Measurements from ENCODE around the gene ST8SIA5. TPM values are rescaled to one million over a fixed set of nuclear protein-coding genes. Genes with fewer than 3 reads are reported as not detected.
A peak's percentile ranks its signal among the peaks of the same experiment; 100 is the strongest.

Gene ST8SIA5
- total and polyA plus RNA-seq, 4 donors = 0.06 to 0.09 (median 0.08) TPM

DNA sequence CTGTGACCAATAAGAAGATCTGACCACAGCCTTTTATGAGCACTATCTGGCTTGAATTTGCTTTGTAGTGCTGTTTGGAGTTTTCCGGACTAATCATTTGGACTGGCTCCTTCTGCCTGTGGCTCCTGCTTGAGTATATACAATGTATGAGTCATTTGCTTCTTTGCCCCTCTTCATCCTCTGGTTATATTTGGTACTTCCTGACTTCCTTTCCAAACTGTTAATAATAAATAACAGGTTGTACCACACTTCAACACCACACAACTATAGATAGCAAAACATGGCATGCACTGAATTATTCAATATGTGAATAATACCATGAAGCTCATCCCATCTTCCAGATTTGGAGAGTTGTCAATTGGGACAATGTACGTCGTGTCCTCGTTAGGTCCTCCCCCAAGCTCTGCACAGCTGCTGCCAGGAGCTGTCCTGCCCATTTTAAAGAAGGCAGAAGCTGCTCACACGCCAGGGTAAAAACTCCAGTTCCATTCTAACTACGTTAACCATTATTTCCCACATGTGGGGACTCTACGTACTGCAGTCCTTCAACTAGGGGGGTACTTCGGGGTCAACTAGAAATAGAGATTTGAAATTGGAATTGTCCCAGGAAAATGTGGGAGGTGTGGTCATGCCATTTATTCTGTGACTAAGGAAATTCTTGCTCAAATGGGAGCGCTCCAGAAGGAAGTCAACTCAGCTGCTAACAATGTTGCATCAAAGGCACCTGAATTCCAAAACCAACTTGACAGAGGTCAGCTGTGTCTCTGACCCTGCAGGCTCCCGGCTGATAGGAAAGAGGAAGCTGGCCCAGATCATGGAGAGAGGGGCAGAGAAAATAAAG is 38.1 kb downstream of the ST8SIA5 start:
- Histone ChIP-seq H3K4me1 (ENCODE audit: control insufficient read depth in 5 of 5, insufficient read depth in 5 of 5, low read length in 5 of 5) (peaks cover 0 to 3% (median 0%) of the 10 kb centered on the region in 5 donors), H3K9me3 (ENCODE audit: control insufficient read depth in 4 of 4, insufficient read depth in 3 of 4, low read length in 3 of 4) (peaks cover 0 to 2% (median 0%) of the 10 kb centered on the region in 4 donors), H3K27me3 (ENCODE audit: control insufficient read depth in 3 of 3, insufficient read depth in 3 of 3, low read length in 2 of 3) (peaks cover 0 to 2% (median 0%) of the 10 kb centered on the region in 3 donors), H3K9ac (ENCODE audit: insufficient read depth in 1 of 2, low read length in 2 of 2) (no peak overlapping the region), H3K4me3 (no peak overlapping the region), H3K36me3 (ENCODE audit: control insufficient read depth in 4 of 4, insufficient read depth in 4 of 4, low read length in 4 of 4) (no peaks in the 10 kb centered on the region), H3K27ac (ENCODE audit: low read depth in 1 of 2, low read length in 1 of 2) (no peak overlapping the region)
- ATAC-seq (ENCODE audit: insufficient read depth, low FRiP score) (peak; percentile 22), DNase-seq (peak in 2 of 3 donors; percentile 18 to 44)
- TF ChIP-seq, protein P1, sequence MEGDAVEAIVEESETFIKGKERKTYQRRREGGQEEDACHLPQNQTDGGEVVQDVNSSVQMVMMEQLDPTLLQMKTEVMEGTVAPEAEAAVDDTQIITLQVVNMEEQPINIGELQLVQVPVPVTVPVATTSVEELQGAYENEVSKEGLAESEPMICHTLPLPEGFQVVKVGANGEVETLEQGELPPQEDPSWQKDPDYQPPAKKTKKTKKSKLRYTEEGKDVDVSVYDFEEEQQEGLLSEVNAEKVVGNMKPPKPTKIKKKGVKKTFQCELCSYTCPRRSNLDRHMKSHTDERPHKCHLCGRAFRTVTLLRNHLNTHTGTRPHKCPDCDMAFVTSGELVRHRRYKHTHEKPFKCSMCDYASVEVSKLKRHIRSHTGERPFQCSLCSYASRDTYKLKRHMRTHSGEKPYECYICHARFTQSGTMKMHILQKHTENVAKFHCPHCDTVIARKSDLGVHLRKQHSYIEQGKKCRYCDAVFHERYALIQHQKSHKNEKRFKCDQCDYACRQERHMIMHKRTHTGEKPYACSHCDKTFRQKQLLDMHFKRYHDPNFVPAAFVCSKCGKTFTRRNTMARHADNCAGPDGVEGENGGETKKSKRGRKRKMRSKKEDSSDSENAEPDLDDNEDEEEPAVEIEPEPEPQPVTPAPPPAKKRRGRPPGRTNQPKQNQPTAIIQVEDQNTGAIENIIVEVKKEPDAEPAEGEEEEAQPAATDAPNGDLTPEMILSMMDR (IDR thresholded peaks at IDR 0.05; ENCODE audit: control extremely low read depth, extremely low read depth) = no peak
- WGBS, 2 donors = 22 to 32% methylated on average over 10 of the region's 10 CpGs

DNA sequence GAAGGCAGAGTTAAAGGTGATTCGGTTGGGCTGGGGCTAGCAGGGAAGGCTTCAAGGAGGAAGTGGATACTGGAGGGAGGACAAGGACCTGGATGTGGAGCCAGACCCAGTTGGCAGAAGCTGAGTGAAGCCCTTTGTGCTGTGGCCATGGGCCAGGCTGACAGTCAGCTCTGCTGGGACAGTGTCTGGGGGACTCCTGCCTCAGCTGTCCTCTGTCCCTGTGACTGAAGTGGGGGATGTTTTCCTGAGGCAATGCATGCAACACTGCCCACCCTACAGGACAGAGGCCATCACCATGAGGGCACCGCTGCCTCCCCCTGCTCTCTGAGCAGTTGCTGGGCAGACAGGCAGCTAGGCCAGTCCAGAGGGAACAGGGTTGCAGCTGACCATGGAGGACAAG is 40.0 kb downstream of the ST8SIA5 start:
- no peak overlapping the region for H3K27ac ChIP-seq (ENCODE audit: low read depth in 1 of 2, low read length in 1 of 2)
- DNase-seq (no peak), ATAC-seq (ENCODE audit: insufficient read depth, low FRiP score) (no peak)
- H3K9ac ChIP-seq (ENCODE audit: insufficient read depth in 1 of 2, low read length in 2 of 2) = no peak overlapping the region
- 86 to 87% methylated on average over 2 of the region's 2 CpGs for WGBS, 2 donors
- peaks cover 0 to 2% (median 0%) of the 10 kb centered on the region in 4 donors for H3K9me3 ChIP-seq (ENCODE audit: control insufficient read depth in 4 of 4, insufficient read depth in 3 of 4, low read length in 3 of 4)
- peaks cover 0 to 2% (median 0%) of the 10 kb centered on the region in 3 donors for H3K27me3 ChIP-seq (ENCODE audit: control insufficient read depth in 3 of 3, insufficient read depth in 3 of 3, low read length in 2 of 3)
- TF ChIP-seq, protein P1 (IDR thresholded peaks at IDR 0.05; ENCODE audit: control extremely low read depth, extremely low read depth) = no peak
- H3K4me1 ChIP-seq (ENCODE audit: control insufficient read depth in 5 of 5, insufficient read depth in 5 of 5, low read length in 5 of 5) = peaks cover under 1 to 6% (median 2%) of the 10 kb centered on the region in 5 donors
- no peaks in the 10 kb centered on the region for H3K36me3 ChIP-seq (ENCODE audit: control insufficient read depth in 4 of 4, insufficient read depth in 4 of 4, low read length in 4 of 4)
- no peak overlapping the region for H3K4me3 ChIP-seq

GRCh38 chr18:46716336-46716735 is 40.5 kb downstream of the ST8SIA5 start:
- Histone ChIP-seq H3K4me1 (ENCODE audit: control insufficient read depth in 5 of 5, insufficient read depth in 5 of 5, low read length in 5 of 5) (peaks cover 2 to 11% (median 5%) of the 10 kb centered on the region in 5 donors), H3K9me3 (ENCODE audit: control insufficient read depth in 4 of 4, insufficient read depth in 3 of 4, low read length in 3 of 4) (peaks cover 0 to 2% (median 0%) of the 10 kb centered on the region in 4 donors), H3K27me3 (ENCODE audit: control insufficient read depth in 3 of 3, insufficient read depth in 3 of 3, low read length in 2 of 3) (peaks cover 0 to under 1% (median 0%) of the 10 kb centered on the region in 3 donors), H3K27ac (ENCODE audit: low read depth in 1 of 2, low read length in 1 of 2) (no peak overlapping the region), H3K4me3 (no peak overlapping the region), H3K36me3 (ENCODE audit: control insufficient read depth in 4 of 4, insufficient read depth in 4 of 4, low read length in 4 of 4) (no peaks in the 10 kb centered on the region), H3K9ac (ENCODE audit: insufficient read depth in 1 of 2, low read length in 2 of 2) (no peak overlapping the region)
- TF ChIP-seq, protein P1 (IDR thresholded peaks at IDR 0.05; ENCODE audit: control extremely low read depth, extremely low read depth) = no peak
- 90 to 94% methylated on average over 5 of the region's 5 CpGs for WGBS, 2 donors
- DNase-seq (no peak), ATAC-seq (ENCODE audit: insufficient read depth, low FRiP score) (no peak)
